Stimulated activated CD8-positive, alpha-beta memory T cell treated with anti-CD3 and anti-CD28 coated beads, Interleukin-12 subunit alpha, Interleukin-12 subunit beta, amount 100 ng/mL, for 24 hours (primary cell): ENCODE measurements around the gene ARHGAP6.

Source experiments
- DNase-seq: peaks from one replicate; pipeline ENCODE4 v3.0.0-alpha.2; 2020; ENCODE audit errors: extremely low read depth

ARHGAP6 gene

GRCh38 chrX:11296051-11296450 lies 369.7 kb downstream of the ARHGAP6 start:
- no peak for DNase-seq

- no peak for DNase-seq
These were observed 372.6 kb downstream of the ARHGAP6 start, which contains the start of gene AMELX for GRCh38 chrX:11293113-11293512. Gene AMELX, plus strand, starts transcription at chrX:11293413. Its CDS starts 1,376 bp downstream, at chrX:11294789.

GRCh38 chrX:11290416-11291102 lies 375.2 kb downstream of the ARHGAP6 start:
- no peak for DNase-seq

- no peak for DNase-seq
These were observed 378.2 kb downstream of the ARHGAP6 start for GRCh38 chrX:11287505-11287904.

- no peak for DNase-seq
These were observed 380.1 kb downstream of the ARHGAP6 start for GRCh38 chrX:11285651-11286050.

- no peak for DNase-seq
These were observed 383.7 kb downstream of the ARHGAP6 start for GRCh38 chrX:11282043-11282442.

- no peak for DNase-seq
These were observed 392.2 kb downstream of the ARHGAP6 start for GRCh38 chrX:11273544-11273943.

- no peak for DNase-seq
These were observed 392.9 kb downstream of the ARHGAP6 start for GRCh38 chrX:11272863-11273262.

- no peak for DNase-seq
These were observed 393.4 kb downstream of the ARHGAP6 start for GRCh38 chrX:11272290-11272689.

- DNase-seq, result no peak
These were observed 395.7 kb downstream of the ARHGAP6 start for GRCh38 chrX:11269996-11270395.

- DNase-seq, result no peak
These were observed 396.7 kb downstream of the ARHGAP6 start for GRCh38 chrX:11269006-11269405.

GRCh38 chrX:11267425-11267824 lies 398.3 kb downstream of the ARHGAP6 start:
- no peak for DNase-seq

GRCh38 chrX:11266573-11267003 lies 399.1 kb downstream of the ARHGAP6 start:
- no peak for DNase-seq

GRCh38 chrX:11265352-11265751 lies 400.4 kb downstream of the ARHGAP6 start:
- no peak for DNase-seq

GRCh38 chrX:11264925-11265324 lies 400.8 kb downstream of the ARHGAP6 start:
- DNase-seq, result no peak

- DNase-seq, result no peak
These were observed 404.5 kb downstream of the ARHGAP6 start for GRCh38 chrX:11261260-11261659.

GRCh38 chrX:11259437-11259836 lies 406.3 kb downstream of the ARHGAP6 start:
- DNase-seq, result no peak

- DNase-seq, result no peak
These were observed 408.0 kb downstream of the ARHGAP6 start for GRCh38 chrX:11257711-11258110.

GRCh38 chrX:11257290-11257689 lies 408.4 kb downstream of the ARHGAP6 start:
- no peak for DNase-seq

- no peak for DNase-seq
These were observed 411.2 kb downstream of the ARHGAP6 start for GRCh38 chrX:11254417-11255109.

GRCh38 chrX:11244636-11245035 lies 421.1 kb downstream of the ARHGAP6 start:
- no peak for DNase-seq

GRCh38 chrX:11242704-11243103 lies 423.0 kb downstream of the ARHGAP6 start:
- no peak for DNase-seq

- no peak for DNase-seq
These were observed 424.0 kb downstream of the ARHGAP6 start for GRCh38 chrX:11241720-11242119.
